Astrocyte (in vitro differentiated cells and primary cell): ENCODE data around the gene TEAD1.

ENCODE experiments used
- EZH2 ChIP-seq: IDR thresholded peaks from 2 replicates; pipeline ENCODE4 v1.6.1; 2012; ENCODE audit warnings: mild to moderate bottlenecking, low read length, inconsistent platforms; ENCODE audit not compliant: insufficient read depth
- TF ChIP-seq, protein P1 (sequence below): IDR thresholded peaks from 2 replicates; pipeline ENCODE4 v1.5.1; 2011; ENCODE audit warnings: low read depth, mild to moderate bottlenecking, inconsistent platforms, low read length, moderate library complexity; ENCODE audit not compliant: insufficient read depth

DNA sequence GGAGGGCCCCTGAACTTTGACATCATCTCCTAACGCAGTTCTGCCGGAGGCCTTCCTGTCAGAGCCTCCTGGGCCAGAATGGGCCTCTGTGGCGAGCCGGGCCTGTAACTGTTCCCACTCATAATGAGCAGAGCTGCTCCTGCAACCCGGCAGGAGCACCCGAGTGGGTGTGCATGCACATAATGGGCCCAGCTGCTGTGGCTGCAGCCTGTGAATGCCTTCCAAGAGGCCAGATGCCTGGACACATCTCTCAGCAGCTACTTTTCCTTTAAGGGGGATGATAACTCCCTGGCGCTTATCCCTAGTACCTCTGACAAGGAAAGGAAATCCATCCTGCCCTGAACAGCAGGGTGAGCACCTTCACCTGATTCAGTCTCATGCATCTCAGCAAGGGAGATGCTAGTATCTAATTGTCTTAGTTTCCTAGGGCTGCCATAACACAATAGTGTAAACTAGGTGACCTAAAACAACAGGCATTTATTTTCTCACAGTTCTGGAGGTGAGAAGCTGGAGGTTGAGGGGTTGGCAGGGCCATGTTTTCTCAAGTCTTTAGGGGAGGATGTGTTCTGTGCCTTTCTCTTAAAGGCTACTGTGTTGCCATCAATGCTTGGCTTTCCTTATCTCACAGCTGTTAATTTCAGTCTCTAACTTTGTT is 120.5 kb downstream of the TEAD1 start:
- TF ChIP-seq, protein P1, sequence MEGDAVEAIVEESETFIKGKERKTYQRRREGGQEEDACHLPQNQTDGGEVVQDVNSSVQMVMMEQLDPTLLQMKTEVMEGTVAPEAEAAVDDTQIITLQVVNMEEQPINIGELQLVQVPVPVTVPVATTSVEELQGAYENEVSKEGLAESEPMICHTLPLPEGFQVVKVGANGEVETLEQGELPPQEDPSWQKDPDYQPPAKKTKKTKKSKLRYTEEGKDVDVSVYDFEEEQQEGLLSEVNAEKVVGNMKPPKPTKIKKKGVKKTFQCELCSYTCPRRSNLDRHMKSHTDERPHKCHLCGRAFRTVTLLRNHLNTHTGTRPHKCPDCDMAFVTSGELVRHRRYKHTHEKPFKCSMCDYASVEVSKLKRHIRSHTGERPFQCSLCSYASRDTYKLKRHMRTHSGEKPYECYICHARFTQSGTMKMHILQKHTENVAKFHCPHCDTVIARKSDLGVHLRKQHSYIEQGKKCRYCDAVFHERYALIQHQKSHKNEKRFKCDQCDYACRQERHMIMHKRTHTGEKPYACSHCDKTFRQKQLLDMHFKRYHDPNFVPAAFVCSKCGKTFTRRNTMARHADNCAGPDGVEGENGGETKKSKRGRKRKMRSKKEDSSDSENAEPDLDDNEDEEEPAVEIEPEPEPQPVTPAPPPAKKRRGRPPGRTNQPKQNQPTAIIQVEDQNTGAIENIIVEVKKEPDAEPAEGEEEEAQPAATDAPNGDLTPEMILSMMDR: no peak
- TF ChIP-seq EZH2: no peak
